HG03108 (cell line): ENCODE results near the gene WDFY3.
"Not testable (repeated sequence)": the region's sequence is repeated elsewhere in the genome, so short reads cannot be mapped to it uniquely, and the experiment has no call there.

Experiments used
- ATAC-seq: cut with Tn5 transposase; IDR thresholded peaks from one replicate; pipeline ENCODE4 v1.9.1; 2021; ENCODE audit warnings: moderate library complexity; ENCODE audit not compliant: unreplicated experiment

Gene WDFY3

GRCh38 chr4:84806541-84806940 lies 159.9 kb downstream of the WDFY3 start:
- ATAC-seq: not testable (repeated sequence)

- ATAC-seq: no peak
These were observed 162.4 kb downstream of the WDFY3 start for GRCh38 chr4:84804136-84804535.

GRCh38 chr4:84803720-84804119 lies 162.8 kb downstream of the WDFY3 start:
- no peak for ATAC-seq

- ATAC-seq: no peak
These were observed 163.4 kb downstream of the WDFY3 start for GRCh38 chr4:84803116-84803515.

- no peak for ATAC-seq
These were observed 166.2 kb downstream of the WDFY3 start for GRCh38 chr4:84800256-84800655.

- ATAC-seq: no peak
These were observed 167.2 kb downstream of the WDFY3 start for GRCh38 chr4:84799318-84799717.

GRCh38 chr4:84796394-84796793 lies 170.1 kb downstream of the WDFY3 start:
- no peak for ATAC-seq

- no peak for ATAC-seq
These were observed 173.9 kb downstream of the WDFY3 start for GRCh38 chr4:84792366-84793301.

- ATAC-seq: no peak
These were observed 175.5 kb downstream of the WDFY3 start for GRCh38 chr4:84790769-84791565.

- no peak for ATAC-seq
These were observed 180.0 kb downstream of the WDFY3 start for GRCh38 chr4:84786478-84786877.

- ATAC-seq: no peak
These were observed 184.0 kb downstream of the WDFY3 start for GRCh38 chr4:84782517-84782916.

- no peak for ATAC-seq
These were observed 185.8 kb downstream of the WDFY3 start for GRCh38 chr4:84780719-84781118.

GRCh38 chr4:84778041-84778440 lies 188.4 kb downstream of the WDFY3 start:
- no peak for ATAC-seq

GRCh38 chr4:84767168-84767567 lies 199.3 kb downstream of the WDFY3 start:
- no peak for ATAC-seq

GRCh38 chr4:84753321-84753972 lies 213.0 kb downstream of the WDFY3 start:
- ATAC-seq: no peak

GRCh38 chr4:84751707-84752106 lies 214.8 kb downstream of the WDFY3 start:
- ATAC-seq: no peak

GRCh38 chr4:84750960-84751283 lies 215.6 kb downstream of the WDFY3 start:
- no peak for ATAC-seq

GRCh38 chr4:84750260-84750959 lies 216.1 kb downstream of the WDFY3 start:
- no peak for ATAC-seq

- ATAC-seq: no peak
These were observed 226.4 kb downstream of the WDFY3 start for GRCh38 chr4:84740057-84740456.

GRCh38 chr4:84738622-84739021 lies 227.9 kb downstream of the WDFY3 start:
- ATAC-seq: no peak

GRCh38 chr4:84737656-84738055 lies 228.8 kb downstream of the WDFY3 start:
- ATAC-seq: no peak
